Liver (tissue), 10 donors: ENCODE measurements around the gene GPRC5D. TPM values are rescaled to one million over a fixed set of nuclear protein-coding genes. Genes with fewer than 3 reads are reported as not detected.

Experiments
- DNase-seq: peaks from one replicate; pipeline ENCODE4 v3.0.0-alpha.2; 2017; ENCODE audit warnings: low spot score
- H3K27ac ChIP-seq, 2 donors: one replicate each; pipeline ENCODE4 v1.7.0; 2013; ENCODE audit warnings: inconsistent platforms in 2 of 2, low read length in 2 of 2, control low read depth in 1 of 2, low read depth in 1 of 2, mild to moderate bottlenecking in 1 of 2
- H3K27me3 ChIP-seq, 4 donors: one replicate each; pipeline versions ENCODE4 v1.6.1 to v1.7.0; 2013; ENCODE audit warnings: low read length in 3 of 4, inconsistent platforms in 1 of 4, mild to moderate bottlenecking in 1 of 4, moderate library complexity in 1 of 4; ENCODE audit not compliant: control insufficient read depth in 4 of 4, insufficient read depth in 4 of 4
- H3K36me3 ChIP-seq, 4 donors: one replicate each; pipeline versions ENCODE4 v1.6.1 to v1.7.0; 2013; ENCODE audit warnings: low read length in 3 of 4, mild to moderate bottlenecking in 3 of 4, low read depth in 1 of 4, moderate library complexity in 1 of 4; ENCODE audit not compliant: control insufficient read depth in 4 of 4, insufficient read depth in 3 of 4
- H3K4me1 ChIP-seq, 4 donors: one replicate each; pipeline versions ENCODE4 v1.6.1 to v1.7.0; 2013; ENCODE audit warnings: low read length in 3 of 4, mild to moderate bottlenecking in 3 of 4, moderate library complexity in 1 of 4; ENCODE audit not compliant: control insufficient read depth in 4 of 4, insufficient read depth in 4 of 4
- H3K4me3 ChIP-seq, 3 donors: one replicate each; pipeline versions ENCODE4 v1.6.1 to v1.7.0; 2013; ENCODE audit warnings: low read length in 3 of 3, control low read depth in 1 of 3, low read depth in 1 of 3, mild to moderate bottlenecking in 1 of 3
- H3K9ac ChIP-seq, 2 donors: one replicate each; pipeline ENCODE4 v1.7.0; 2013; ENCODE audit warnings: low read length in 2 of 2, mild to moderate bottlenecking in 2 of 2, moderate library complexity in 2 of 2, control low read depth in 1 of 2, low read depth in 1 of 2
- H3K9me3 ChIP-seq, 4 donors: one replicate each; pipeline versions ENCODE4 v1.6.1 to v1.7.0; 2013; ENCODE audit warnings: low read length in 3 of 4; ENCODE audit not compliant: control insufficient read depth in 4 of 4
- HNF4A ChIP-seq, 2 donors: conservative IDR thresholded peaks; 2 replicates each; pipeline ENCODE4 v1.6.1; 2016; ENCODE audit warnings: antibody characterized with exemption in 2 of 2, mild to moderate bottlenecking in 2 of 2
- JUND ChIP-seq, 2 donors: IDR thresholded peaks; 2 replicates each; pipeline ENCODE4 v1.6.1; 2016; ENCODE audit warnings: antibody characterized with exemption in 2 of 2
- RAD21 ChIP-seq, 2 donors: IDR thresholded peaks; 2 replicates each; pipeline ENCODE4 v1.6.1; 2016; ENCODE audit warnings: antibody characterized with exemption in 2 of 2, mild to moderate bottlenecking in 2 of 2
- RXRA ChIP-seq, 2 donors: IDR thresholded peaks; 2 replicates each; pipeline ENCODE4 v1.6.1; 2017 to 2018; ENCODE audit warnings: antibody characterized with exemption in 2 of 2, mild to moderate bottlenecking in 1 of 2
- SP1 ChIP-seq: IDR thresholded peaks from 2 replicates; pipeline ENCODE4 v1.6.1; 2018; ENCODE audit warnings: antibody characterized with exemption, mild to moderate bottlenecking
- TAF1 ChIP-seq: conservative IDR thresholded peaks from 2 replicates; pipeline ENCODE4 v1.6.1; 2016; ENCODE audit warnings: antibody characterized with exemption, mild to moderate bottlenecking
- YY1 ChIP-seq: IDR thresholded peaks from 2 replicates; pipeline ENCODE4 v1.6.1; 2016; ENCODE audit warnings: antibody characterized with exemption, mild to moderate bottlenecking
- WGBS: extraction: QIAGEN DNeasy Blood & Tissue Kit; methylation state at CpG from one replicate; pipeline ENCODE4 v1.1.7; 2013; 5-methylcytosine and 5-hydroxymethylcytosine counted together
- polyA plus RNA-seq, 2 donors: library from polyadenylated mRNA; stranded (reverse) in 1 of 2; unstranded in 1 of 2; fragments of 200-250 nt in 1 of 2; fragments of >200 nt in 1 of 2; fragmentation: Nextera tagmentation in 1 of 2; extraction: Ambion mirVana in 1 of 2; gene quantifications; one replicate each; pipeline versions ENCODE4 v1.2.1 to v1.2.3, GENCODE V29; 2013 to 2015
- small RNA-seq: library from RNA; depleted of rRNA; stranded (forward); fragments of <200 nt; gene quantifications from one replicate; pipeline ENCODE3, GENCODE V24; 2014
- total RNA-seq, 2 donors: library from RNA; depleted of rRNA; stranded (reverse); fragments of >200 nt; gene quantifications; one replicate each; pipeline ENCODE4 v1.2.3, GENCODE V29; 2014
- TF ChIP-seq, protein P1 (sequence below): fragments of 150-350 bp; IDR thresholded peaks from 2 replicates; pipeline ENCODE4 v1.5.1; 2017; ENCODE audit warnings: improper control_type of control experiment, low read depth, low read length; ENCODE audit not compliant: missing input control
- donor health status: healthy.
- donor health status: healthy.
- donor health status: healthy.
- donor health status: healthy.
- donor health status: healthy.

GPRC5D gene
- total and polyA plus RNA-seq, 4 donors = 0.13 to 0.17 TPM; not detected in 2

DNA sequence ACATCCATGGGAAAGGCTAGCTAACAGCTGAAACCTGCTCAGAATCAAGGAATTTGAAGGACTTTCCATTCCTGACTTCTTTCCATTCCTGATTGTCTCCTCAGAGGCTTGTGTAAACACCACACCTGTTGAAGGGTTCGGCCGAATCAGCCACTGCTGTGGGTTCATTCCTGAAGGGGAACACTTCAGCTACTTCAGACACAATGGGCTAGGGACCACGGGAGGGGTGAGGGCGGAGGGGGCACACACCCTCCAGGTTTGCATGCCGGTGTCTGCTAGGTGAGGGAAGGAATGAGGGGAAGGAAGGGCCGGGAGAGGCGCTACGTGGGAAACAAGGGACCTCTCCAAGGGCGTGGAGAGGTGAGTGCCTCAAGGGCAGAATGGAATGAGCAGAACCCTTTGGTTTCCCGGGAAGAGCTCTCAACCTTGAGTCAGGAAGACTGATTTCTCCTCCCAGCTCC is 59.3 kb downstream of the GPRC5D start:
- H3K27me3 ChIP-seq = peaks cover 0 to 9% (median 1%) of the 10 kb centered on the region in 4 donors
- no peak overlapping the region for H3K27ac ChIP-seq
- no peaks in the 10 kb centered on the region for H3K36me3 ChIP-seq
- no peak for TF ChIP-seq JUND (IDR thresholded peaks at IDR 0.05)
- TF ChIP-seq HNF4A (conservative IDR thresholded peaks at IDR 0.05) = no peak
- TF ChIP-seq TAF1 = no peak
- H3K4me3 ChIP-seq = no peak overlapping the region
- 32% methylated on average over 10 of the region's 10 CpGs for WGBS
- no peaks in the 10 kb centered on the region for H3K9me3 ChIP-seq
- no peak for DNase-seq
- peaks cover 2 to 12% (median 7%) of the 10 kb centered on the region in 4 donors for H3K4me1 ChIP-seq
- H3K9ac ChIP-seq = no peak overlapping the region

DNA sequence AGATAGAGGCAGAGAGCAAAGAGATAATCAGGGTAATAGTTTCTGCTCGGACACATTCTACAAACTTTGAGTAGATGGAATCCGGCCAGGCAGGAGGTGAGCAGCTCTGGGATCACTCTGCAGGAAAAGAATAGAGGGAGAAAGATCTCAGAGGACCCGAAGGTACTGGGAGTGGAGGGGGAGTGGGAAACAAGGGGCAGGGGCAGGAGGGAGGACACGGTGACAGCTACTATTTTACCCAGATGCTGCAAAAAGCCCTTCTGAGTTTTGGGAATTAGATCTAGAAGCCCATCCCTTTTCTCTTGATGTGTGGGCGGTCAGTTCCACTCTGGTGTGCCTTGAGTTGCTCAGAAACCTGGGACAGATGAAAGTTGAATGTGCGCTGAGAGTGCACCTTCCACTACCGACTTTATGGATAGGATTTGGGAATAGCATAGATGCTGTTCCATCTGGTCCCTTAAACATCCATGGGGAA is 60.1 kb downstream of the GPRC5D start:
- no peaks in the 10 kb centered on the region for H3K36me3 ChIP-seq
- no peaks in the 10 kb centered on the region for H3K9me3 ChIP-seq
- peaks cover 2 to 12% (median 7%) of the 10 kb centered on the region in 4 donors for H3K4me1 ChIP-seq
- no peak overlapping the region for H3K27ac ChIP-seq
- no peak overlapping the region for H3K9ac ChIP-seq
- no peak for DNase-seq
- peaks cover 0 to 8% (median 1%) of the 10 kb centered on the region in 4 donors for H3K27me3 ChIP-seq
- WGBS = 33% methylated on average over 7 of the region's 7 CpGs
- TF ChIP-seq, protein P1, sequence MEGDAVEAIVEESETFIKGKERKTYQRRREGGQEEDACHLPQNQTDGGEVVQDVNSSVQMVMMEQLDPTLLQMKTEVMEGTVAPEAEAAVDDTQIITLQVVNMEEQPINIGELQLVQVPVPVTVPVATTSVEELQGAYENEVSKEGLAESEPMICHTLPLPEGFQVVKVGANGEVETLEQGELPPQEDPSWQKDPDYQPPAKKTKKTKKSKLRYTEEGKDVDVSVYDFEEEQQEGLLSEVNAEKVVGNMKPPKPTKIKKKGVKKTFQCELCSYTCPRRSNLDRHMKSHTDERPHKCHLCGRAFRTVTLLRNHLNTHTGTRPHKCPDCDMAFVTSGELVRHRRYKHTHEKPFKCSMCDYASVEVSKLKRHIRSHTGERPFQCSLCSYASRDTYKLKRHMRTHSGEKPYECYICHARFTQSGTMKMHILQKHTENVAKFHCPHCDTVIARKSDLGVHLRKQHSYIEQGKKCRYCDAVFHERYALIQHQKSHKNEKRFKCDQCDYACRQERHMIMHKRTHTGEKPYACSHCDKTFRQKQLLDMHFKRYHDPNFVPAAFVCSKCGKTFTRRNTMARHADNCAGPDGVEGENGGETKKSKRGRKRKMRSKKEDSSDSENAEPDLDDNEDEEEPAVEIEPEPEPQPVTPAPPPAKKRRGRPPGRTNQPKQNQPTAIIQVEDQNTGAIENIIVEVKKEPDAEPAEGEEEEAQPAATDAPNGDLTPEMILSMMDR = no peak
- TF ChIP-seq YY1 = no peak
- no peak overlapping the region for H3K4me3 ChIP-seq

DNA sequence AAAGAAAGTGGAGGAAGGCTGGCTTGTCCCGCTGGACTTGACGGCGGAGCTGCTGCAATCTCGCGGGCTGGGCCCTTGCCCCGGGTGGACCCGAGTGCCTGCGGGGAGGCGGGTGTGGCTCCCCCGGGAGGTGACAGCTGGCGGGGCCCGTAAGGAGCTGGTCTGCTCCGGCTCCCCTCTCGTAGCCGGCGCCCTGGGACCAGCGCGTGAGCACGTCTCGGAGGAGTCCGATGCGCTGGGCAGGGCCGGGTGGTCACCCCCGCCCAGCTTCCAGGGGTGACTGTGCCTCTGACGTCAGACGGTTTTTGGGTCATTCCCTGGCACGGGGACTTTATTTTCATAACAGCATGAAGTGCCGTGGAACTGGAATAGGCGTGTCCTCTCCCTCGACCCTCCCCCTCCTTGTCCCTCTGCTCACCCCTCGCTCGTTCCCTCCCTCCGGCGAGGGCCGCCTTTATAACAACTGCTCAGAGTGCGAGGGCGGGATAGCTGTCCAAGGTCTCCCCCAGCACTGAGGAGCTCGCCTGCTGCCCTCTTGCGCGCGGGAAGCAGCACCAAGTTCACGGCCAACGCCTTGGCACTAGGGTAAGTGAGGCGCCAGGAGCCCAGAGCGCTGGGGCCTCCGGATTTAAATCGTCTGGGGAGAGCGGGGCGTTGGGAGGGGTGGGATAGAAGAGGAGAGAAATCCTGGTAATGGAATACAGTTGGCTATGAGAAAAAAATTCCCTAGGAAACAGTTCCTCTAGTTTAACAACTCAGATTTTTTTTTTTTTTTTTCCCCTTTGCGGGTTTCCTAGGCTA is 60.7 kb downstream of the GPRC5D start, which contains the start of gene GPRC5A:
TSS of gene GPRC5A (plus strand) at position 483 of the 801 bp plus-strand sequence. CDS start 16,688 bp downstream, outside the sequence.
- peaks cover 0 to 8% (median 1%) of the 10 kb centered on the region in 4 donors for H3K27me3 ChIP-seq
- peaks cover 2 to 12% (median 7%) of the 10 kb centered on the region in 4 donors for H3K4me1 ChIP-seq
- H3K27ac ChIP-seq = peak within 1 kb of the TSS; percentile 13 to 22
- WGBS = 3% methylated on average over 50 of the region's 50 CpGs
- no peak within 1 kb of the TSS for H3K9ac ChIP-seq
- no peak for TF ChIP-seq RAD21 (IDR thresholded peaks at IDR 0.05)
- peak; percentile 7 for TF ChIP-seq SP1
- peak in 1 of 2 donors; percentile 16 for TF ChIP-seq RXRA (IDR thresholded peaks at IDR 0.05)
- no peaks in the 10 kb centered on the region for H3K36me3 ChIP-seq
- no peaks in the 10 kb centered on the region for H3K9me3 ChIP-seq
- peak within 1 kb of the TSS; percentile 33 to 51 (median 38) for H3K4me3 ChIP-seq
- peak; percentile 36 for DNase-seq

Small RNA genes lying within 50 kb of the gene (small RNA-seq; reads per million reads assigned to genes)
- 1.5 reads per million, percentile 84 among the genes with 10 or more reads in this experiment for gene RF00604

Other genes starting within 250 kb of the GPRC5D start
- 10 to 100 TPM; 24.7 to 67.5 TPM for gene CDKN1B, start 234.8 kb downstream of the GPRC5D start, total RNA-seq
- 10 to 100 TPM in 1 of 2 donors, 1 to 10 TPM in 1; 7.8 to 20.3 TPM for gene CDKN1B, start 234.8 kb downstream of the GPRC5D start, polyA plus RNA-seq
- 1 to 10 TPM; 2.9 to 5.1 TPM for gene APOLD1, start 166.5 kb downstream of the GPRC5D start, total RNA-seq
- gene APOLD1, start 166.5 kb downstream of the GPRC5D start, polyA plus RNA-seq = 1 to 10 TPM; 1.4 to 2.2 TPM
- 10 to 100 TPM; 24.5 to 37.2 TPM for gene DDX47, start 138.8 kb downstream of the GPRC5D start, total RNA-seq
- 10 to 100 TPM; 20.2 to 27.4 TPM for gene DDX47, start 138.8 kb downstream of the GPRC5D start, polyA plus RNA-seq
- gene GPRC5A, start 60.6 kb downstream of the GPRC5D start, total RNA-seq = under 1 TPM; 0.09 to 0.17 TPM
- gene GPRC5A, start 60.6 kb downstream of the GPRC5D start, polyA plus RNA-seq = under 1 TPM in 1 of 2 donors, not detected in 1; 0.16 TPM
- 10 to 100 TPM; 27.7 to 33.6 TPM for gene HEBP1, start 48.1 kb upstream of the GPRC5D start, total RNA-seq
- gene HEBP1, start 48.1 kb upstream of the GPRC5D start, polyA plus RNA-seq = 10 to 100 TPM; 66.9 to 70.0 TPM
- gene FAM234B, start 92.2 kb upstream of the GPRC5D start, total RNA-seq = 1 to 10 TPM; 4.4 to 8.0 TPM
- 1 to 10 TPM; 1.7 to 2.0 TPM for gene FAM234B, start 92.2 kb upstream of the GPRC5D start, polyA plus RNA-seq
- gene GSG1, start 151.5 kb upstream of the GPRC5D start, total RNA-seq = not detected
- not detected for gene GSG1, start 151.5 kb upstream of the GPRC5D start, polyA plus RNA-seq
- 1 to 10 TPM; 2.1 to 5.6 TPM for gene EMP1, start 244.6 kb upstream of the GPRC5D start, total RNA-seq
- gene EMP1, start 244.6 kb upstream of the GPRC5D start, polyA plus RNA-seq = 1 to 10 TPM; 1.6 to 5.2 TPM